GM12878 (cell line): ENCODE measurements around the gene SPATA3. TPM values are rescaled to one million over a fixed set of nuclear protein-coding genes. Genes with fewer than 3 reads are reported as not detected.
A peak's percentile ranks its signal among the peaks of the same experiment; 100 is the strongest.

ENCODE experiments used
- BHLHE40 ChIP-seq, 2 experiments: fragments of 450-650 bp in 1 of 2; IDR thresholded peaks; 2 replicates each; pipeline ENCODE4 v1.6.1; 2011 to 2017; ENCODE audit warnings: low read depth in 2 of 2, borderline replicate concordance in 1 of 2, improper control_type of control experiment in 1 of 2, low read length in 1 of 2, mild to moderate bottlenecking in 1 of 2
- CHD4 ChIP-seq: fragments of 200-600 bp; sonication (generic); IDR thresholded peaks from 2 replicates; pipeline ENCODE4 v1.6.1; 2016; ENCODE audit warnings: mild to moderate bottlenecking
- EP300 ChIP-seq, 2 experiments: fragments of 150-350 bp in 1 of 2; IDR thresholded peaks; 2 replicates each; pipeline ENCODE4 v1.6.1; 2011 to 2012; ENCODE audit warnings: low read depth in 2 of 2, low read length in 2 of 2, borderline replicate concordance in 1 of 2, improper control_type of control experiment in 1 of 2, inconsistent platforms in 1 of 2; ENCODE audit not compliant: control insufficient read depth in 1 of 2
- IKZF1 ChIP-seq: fragments of 450-650 bp; conservative IDR thresholded peaks from 2 replicates; pipeline ENCODE4 v1.6.1; 2017; ENCODE audit warnings: antibody characterized with exemption, mild to moderate bottlenecking
- KAT2A ChIP-seq: conservative IDR thresholded peaks from 2 replicates; pipeline ENCODE4 v1.6.1; 2011; ENCODE audit warnings: low read depth, low read length; ENCODE audit not compliant: control insufficient read depth
- RELA ChIP-seq: fragments of 450-650 bp; IDR thresholded peaks from 2 replicates; pipeline ENCODE4 v1.8.0; 2014; ENCODE audit warnings: borderline replicate concordance; ENCODE audit not compliant: partially characterized antibody
- SIN3A ChIP-seq: IDR thresholded peaks from 2 replicates; pipeline ENCODE4 v1.6.1; 2012; ENCODE audit warnings: low read depth, low read length, improper control_type of control experiment
- SMAD1 ChIP-seq: fragments of 450-650 bp; IDR thresholded peaks from 2 replicates; pipeline ENCODE4 v1.6.1; 2018; ENCODE audit warnings: mild to moderate bottlenecking, low read depth; ENCODE audit not compliant: partially characterized antibody
- SMARCA5 ChIP-seq: fragments of 450-650 bp; IDR thresholded peaks from 2 replicates; pipeline ENCODE4 v1.6.1; 2017; ENCODE audit warnings: mild to moderate bottlenecking
- TAF1 ChIP-seq: IDR thresholded peaks from 2 replicates; pipeline ENCODE4 v1.6.1; 2011; ENCODE audit warnings: mild to moderate bottlenecking, low read depth, low read length, borderline replicate concordance
- ZNF207 ChIP-seq: fragments of 450-650 bp; IDR thresholded peaks from 2 replicates; pipeline ENCODE4 v1.6.1; 2014; ENCODE audit warnings: antibody characterized with exemption, mild to moderate bottlenecking, borderline replicate concordance
- polyA plus RNA-seq, 11 experiments: library from polyadenylated mRNA; depleted of rRNA in 4 of 11; unstranded in 6 of 11; stranded (reverse) in 5 of 11; fragments of >200 nt; fragmentation: Nextera tagmentation in 4 of 11; fragmentation: Illumina TruSeq in 1 of 11; extraction: Ambion mirVana in 4 of 11; extraction: Trizol in 1 of 11; gene quantifications; 1 replicate in 1 of 11; 2 replicates in 10 of 11; pipeline versions ENCODE4 v1.2.1 to v1.2.3, GENCODE V29; 2011 to 2016; ENCODE audit warnings: inconsistent platforms in 2 of 11, missing spikeins in 2 of 11, low read depth in 1 of 11
- total RNA-seq, 4 experiments: library from RNA; depleted of rRNA in 3 of 4; stranded (reverse); fragments of >200 nt in 3 of 4; fragmentation: Illumina TruSeq in 1 of 4; extraction: Trizol in 1 of 4; gene quantifications; 2 replicates each; pipeline versions ENCODE4 v1.2.1 to v1.2.3, GENCODE V29; 2013 to 2021
- TF ChIP-seq, protein P1 (sequence below): IDR thresholded peaks from 2 replicates; pipeline ENCODE4 v1.6.1; 2011; ENCODE audit warnings: mild to moderate bottlenecking, low read depth, low read length, moderate library complexity; ENCODE audit not compliant: insufficient replicate concordance

SPATA3 gene
- total and polyA plus RNA-seq, 10 of the 15 experiments (the other 5 are each of a cell fraction or from before 2014, with no cell fraction given): not detected

DNA sequence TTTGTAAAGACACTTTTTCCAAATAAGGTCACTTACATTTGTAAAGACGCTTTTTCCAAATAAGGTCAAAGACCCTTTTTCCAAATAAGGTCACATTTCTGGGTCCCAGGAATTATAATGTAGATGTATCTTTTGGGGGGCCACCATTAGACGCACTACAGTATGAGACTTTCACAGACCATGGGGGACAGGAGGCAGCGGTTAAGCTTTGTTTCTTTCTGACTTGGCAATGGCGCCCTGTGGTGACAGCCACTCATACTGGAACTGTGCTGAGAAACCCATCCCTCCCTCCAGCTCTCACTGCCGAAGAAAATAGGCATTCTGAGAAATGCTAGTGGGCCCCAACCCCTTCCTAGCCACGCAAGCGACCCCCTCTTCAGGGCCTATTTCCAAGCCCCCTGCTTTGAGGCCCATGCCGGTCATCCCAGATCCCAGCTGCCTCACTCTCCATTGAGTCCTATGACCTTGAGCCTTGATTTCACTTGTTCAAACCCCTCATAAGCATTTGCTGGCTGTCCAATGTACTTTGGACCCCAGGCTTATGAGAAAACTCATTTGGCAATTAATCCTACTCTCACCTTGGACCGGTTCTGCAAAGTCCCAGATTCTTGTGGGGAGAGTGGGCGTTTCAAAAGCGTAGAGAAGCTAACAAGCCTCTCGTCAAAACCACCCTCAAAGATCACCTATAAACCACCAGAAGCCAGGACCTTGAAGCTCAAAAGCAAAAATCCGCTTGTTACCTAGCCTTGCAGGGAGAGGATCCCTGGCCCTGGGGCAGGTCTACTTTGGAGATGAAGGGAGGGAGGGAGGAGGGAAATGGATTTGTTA lies 11.3 kb upstream of the SPATA3 start (continued):
- peak; percentile 69 to 77; a peak in 2 of 4 replicates for TF ChIP-seq BHLHE40 (IDR thresholded peaks at IDR 0.05; ENCODE audit: borderline replicate concordance in 1 of 2, low read depth in 2 of 2, low read length in 1 of 2)
- TF ChIP-seq, protein P1, sequence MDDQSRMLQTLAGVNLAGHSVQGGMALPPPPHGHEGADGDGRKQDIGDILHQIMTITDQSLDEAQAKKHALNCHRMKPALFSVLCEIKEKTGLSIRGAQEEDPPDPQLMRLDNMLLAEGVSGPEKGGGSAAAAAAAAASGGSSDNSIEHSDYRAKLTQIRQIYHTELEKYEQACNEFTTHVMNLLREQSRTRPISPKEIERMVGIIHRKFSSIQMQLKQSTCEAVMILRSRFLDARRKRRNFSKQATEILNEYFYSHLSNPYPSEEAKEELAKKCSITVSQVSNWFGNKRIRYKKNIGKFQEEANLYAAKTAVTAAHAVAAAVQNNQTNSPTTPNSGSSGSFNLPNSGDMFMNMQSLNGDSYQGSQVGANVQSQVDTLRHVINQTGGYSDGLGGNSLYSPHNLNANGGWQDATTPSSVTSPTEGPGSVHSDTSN: no peak
- TF ChIP-seq SMAD1: peak; percentile 56
- no peak for TF ChIP-seq SIN3A
- peak; percentile 44 for TF ChIP-seq RELA
- TF ChIP-seq IKZF1: peak; percentile 97
- TF ChIP-seq SMARCA5: peak; percentile 0; the same call in 1 of the 2 replicates
- peak; percentile 62 for TF ChIP-seq ZNF207
- peak; percentile 89 to 98 for TF ChIP-seq EP300 (IDR thresholded peaks at IDR 0.05; ENCODE audit: borderline replicate concordance in 1 of 2, control insufficient read depth in 1 of 2, low read depth in 2 of 2, low read length in 2 of 2)
- no peak for TF ChIP-seq KAT2A
- 0 out of 2 replicates have a peak, but pooled peaks have one; percentile 23 for TF ChIP-seq TAF1
- TF ChIP-seq CHD4: no peak
